Measurements from ENCODE around the gene BMPR2.
"Not testable (repeated sequence)": the region's sequence is repeated elsewhere in the genome, so short reads cannot be mapped to it uniquely, and the experiment has no call there.

BMPR2 gene

GRCh38 chr2:202386495-202386894 lies 10.4 kb downstream of the BMPR2 start:
- not testable (repeated sequence) for DNase-seq

- no peak for DNase-seq
Measured at GRCh38 chr2:202387608-202388342, 11.6 kb downstream of the BMPR2 start.

- DNase-seq, result no peak
Measured at GRCh38 chr2:202400941-202401340, 24.8 kb downstream of the BMPR2 start.

GRCh38 chr2:202405798-202406197 lies 29.7 kb downstream of the BMPR2 start:
- DNase-seq, result no peak

GRCh38 chr2:202406445-202406978 lies 30.4 kb downstream of the BMPR2 start:
- DNase-seq, result no peak

- DNase-seq, result no peak
Measured at GRCh38 chr2:202408546-202409140, 32.5 kb downstream of the BMPR2 start.

- no peak for DNase-seq
Measured at GRCh38 chr2:202410092-202410491, 34.0 kb downstream of the BMPR2 start.

GRCh38 chr2:202411097-202411496 lies 35.0 kb downstream of the BMPR2 start:
- no peak for DNase-seq

- DNase-seq, result no peak
Measured at GRCh38 chr2:202418027-202418426, 41.9 kb downstream of the BMPR2 start.

- no peak for DNase-seq
Measured at GRCh38 chr2:202418511-202418910, 42.4 kb downstream of the BMPR2 start.

- no peak for DNase-seq
Measured at GRCh38 chr2:202423139-202423538, 47.0 kb downstream of the BMPR2 start.

GRCh38 chr2:202425036-202425435 lies 48.9 kb downstream of the BMPR2 start:
- DNase-seq, result no peak

- DNase-seq, result no peak
Measured at GRCh38 chr2:202426751-202427150, 50.6 kb downstream of the BMPR2 start.

GRCh38 chr2:202429164-202429980 lies 53.2 kb downstream of the BMPR2 start:
- no peak for DNase-seq

- no peak for DNase-seq
Measured at GRCh38 chr2:202432776-202433175, 56.6 kb downstream of the BMPR2 start.

GRCh38 chr2:202434472-202434871 lies 58.3 kb downstream of the BMPR2 start:
- DNase-seq, result no peak

GRCh38 chr2:202436626-202437025 lies 60.5 kb downstream of the BMPR2 start:
- no peak for DNase-seq

- DNase-seq, result not testable (repeated sequence)
Measured at GRCh38 chr2:202440117-202440516, 64.0 kb downstream of the BMPR2 start.

- DNase-seq, result no peak
Measured at GRCh38 chr2:202442882-202443281, 66.8 kb downstream of the BMPR2 start.

GRCh38 chr2:202444000-202444399 lies 67.9 kb downstream of the BMPR2 start:
- DNase-seq, result no peak

GRCh38 chr2:202449344-202449743 lies 73.2 kb downstream of the BMPR2 start:
- DNase-seq, result no peak

- no peak for DNase-seq
Measured at GRCh38 chr2:202450785-202451184, 74.7 kb downstream of the BMPR2 start.

- DNase-seq, result no peak
Measured at GRCh38 chr2:202452744-202453143, 76.6 kb downstream of the BMPR2 start.

GRCh38 chr2:202454536-202454935 lies 78.4 kb downstream of the BMPR2 start:
- DNase-seq, result no peak

All from activated effector memory CD4-positive, alpha-beta T cell treated with anti-CD3 and anti-CD28 coated beads, Interleukin-2, amount 50 U/mL, for 16 hours (primary cell).